HFFc6 (cell line): ENCODE data around the gene HDAC3. TPM values are rescaled to one million over a fixed set of nuclear protein-coding genes. Genes with fewer than 3 reads are reported as not detected.

Source experiments
- DNase-seq: peaks from one replicate; pipeline ENCODE4 v3.0.0-alpha.2; 2018
- H3K27ac Mint-ChIP-seq: 2 replicates; pipeline ENCODE4 v1.8.0; 2020; ENCODE audit warnings: mild to moderate bottlenecking, mixed read lengths
- H3K27me3 Mint-ChIP-seq: 2 replicates; pipeline ENCODE4 v1.8.0; 2021; ENCODE audit warnings: mild to moderate bottlenecking, moderate library complexity, mixed read lengths; ENCODE audit not compliant: insufficient read depth
- H3K36me3 Mint-ChIP-seq: 2 replicates; pipeline ENCODE4 v1.8.0; 2021; ENCODE audit warnings: low read depth, mixed read lengths
- H3K4me1 Mint-ChIP-seq: 2 replicates; pipeline ENCODE4 v1.8.0; 2020; ENCODE audit warnings: low read depth, mixed read lengths
- H3K4me3 Mint-ChIP-seq: 2 replicates; pipeline ENCODE4 v1.8.0; 2020; ENCODE audit warnings: mild to moderate bottlenecking, moderate library complexity, mixed read lengths
- H3K9me3 Mint-ChIP-seq: 2 replicates; pipeline ENCODE4 v1.8.0; 2020; ENCODE audit warnings: mild to moderate bottlenecking, mixed read lengths
- total RNA-seq, 6 experiments: library from RNA; stranded (reverse); fragmentation: NEBNext Ultra II Directional; extraction: Animal tissue kit (Norgen Biotek cat#: 25700); gene quantifications; 2 replicates in 1 of 6; 3 replicates in 5 of 6; pipeline ENCODE4 v1.2.3, GENCODE V29; 2021
- TF ChIP-seq, protein P1 (sequence below): fragments of 200-600 bp; sonication (generic); IDR thresholded peaks from 2 replicates; pipeline ENCODE4 v1.5.0; 2021; ENCODE audit warnings: antibody characterized with exemption, mild to moderate bottlenecking

The HDAC3 gene
- total RNA-seq, 6 experiments from 2014 or later: 52.1 to 63.7 (median 55.1) TPM

DNA sequence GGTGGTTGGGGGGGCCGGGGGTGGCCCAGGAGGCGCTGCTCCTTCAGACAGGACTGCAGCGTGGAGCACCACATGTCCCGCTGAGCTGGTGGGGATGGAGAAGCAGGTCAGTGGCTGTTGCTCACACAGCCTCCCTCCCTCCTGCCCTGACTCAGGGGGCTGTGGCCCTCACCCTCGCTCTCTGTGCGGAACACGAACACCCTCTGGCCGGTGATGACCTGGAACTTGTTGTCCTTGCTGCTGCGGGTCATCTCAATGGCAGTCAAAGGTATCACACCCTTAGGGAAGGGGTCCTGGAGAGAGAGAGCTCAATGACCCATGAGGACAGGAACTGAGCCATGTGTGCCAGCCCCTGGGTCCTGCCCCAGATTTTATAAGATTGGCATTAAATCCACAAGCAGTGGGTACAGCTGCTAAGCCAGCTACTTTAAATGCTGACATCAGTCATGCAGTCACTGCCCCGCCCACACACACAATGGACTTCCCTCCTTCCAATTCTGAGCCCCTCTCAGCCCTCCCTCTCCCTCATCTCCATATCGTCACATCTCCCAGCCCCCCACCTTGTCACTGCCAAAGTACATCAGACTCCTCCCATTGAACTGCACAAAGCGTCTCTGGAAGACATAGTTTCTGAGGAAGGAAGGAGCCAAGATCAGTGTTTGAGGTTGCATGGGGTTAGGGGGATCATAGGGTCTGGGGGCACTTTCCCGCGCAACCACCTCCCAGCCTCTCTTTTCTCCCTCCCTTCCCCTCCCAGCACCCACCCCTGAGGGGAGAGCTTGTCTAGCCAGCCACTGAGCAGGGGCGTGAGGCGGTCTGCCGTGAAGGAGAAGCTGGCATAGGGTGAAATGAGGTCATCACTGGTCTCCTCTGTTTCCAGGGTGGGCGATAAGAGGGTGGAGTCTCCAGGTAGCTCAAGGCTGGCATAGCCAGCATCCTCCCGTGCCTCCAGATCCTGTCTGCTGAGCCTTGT lies 36.5 kb upstream of the HDAC3 start:
- no peak overlapping the region for H3K4me3 Mint-ChIP-seq

GRCh38 chr5:141672071-141672840 lies 35.6 kb upstream of the HDAC3 start:
- Mint-ChIP-seq H3K4me3 (no peak overlapping the region), H3K36me3 (peaks cover 12% of the 10 kb centered on the region; the same call in 1 of the 2 replicates), H3K27me3 (peaks cover 3% of the 10 kb centered on the region; the same call in 1 of the 2 replicates), H3K27ac (no peak overlapping the region), H3K4me1 (no peaks in the 10 kb centered on the region), H3K9me3 (no peaks in the 10 kb centered on the region)
- no peak for DNase-seq
- TF ChIP-seq, protein P1, sequence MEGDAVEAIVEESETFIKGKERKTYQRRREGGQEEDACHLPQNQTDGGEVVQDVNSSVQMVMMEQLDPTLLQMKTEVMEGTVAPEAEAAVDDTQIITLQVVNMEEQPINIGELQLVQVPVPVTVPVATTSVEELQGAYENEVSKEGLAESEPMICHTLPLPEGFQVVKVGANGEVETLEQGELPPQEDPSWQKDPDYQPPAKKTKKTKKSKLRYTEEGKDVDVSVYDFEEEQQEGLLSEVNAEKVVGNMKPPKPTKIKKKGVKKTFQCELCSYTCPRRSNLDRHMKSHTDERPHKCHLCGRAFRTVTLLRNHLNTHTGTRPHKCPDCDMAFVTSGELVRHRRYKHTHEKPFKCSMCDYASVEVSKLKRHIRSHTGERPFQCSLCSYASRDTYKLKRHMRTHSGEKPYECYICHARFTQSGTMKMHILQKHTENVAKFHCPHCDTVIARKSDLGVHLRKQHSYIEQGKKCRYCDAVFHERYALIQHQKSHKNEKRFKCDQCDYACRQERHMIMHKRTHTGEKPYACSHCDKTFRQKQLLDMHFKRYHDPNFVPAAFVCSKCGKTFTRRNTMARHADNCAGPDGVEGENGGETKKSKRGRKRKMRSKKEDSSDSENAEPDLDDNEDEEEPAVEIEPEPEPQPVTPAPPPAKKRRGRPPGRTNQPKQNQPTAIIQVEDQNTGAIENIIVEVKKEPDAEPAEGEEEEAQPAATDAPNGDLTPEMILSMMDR: no peak

More for the DNA sequence above, 36.5 kb upstream of the HDAC3 start:
- Mint-ChIP-seq H3K4me1 (0 out of 2 replicates have a peak, but pooled peaks cover 2% of the 10 kb centered on the region), H3K9me3 (no peaks in the 10 kb centered on the region), H3K36me3 (peaks cover 17% of the 10 kb centered on the region), H3K27ac (no peak overlapping the region), H3K27me3 (peaks cover 3% of the 10 kb centered on the region)
- DNase-seq: no peak
- TF ChIP-seq, protein P1: no peak

GRCh38 chr5:141669520-141669919 lies 32.9 kb upstream of the HDAC3 start:
- H3K4me3 Mint-ChIP-seq: no peak overlapping the region
- TF ChIP-seq, protein P1: peak; percentile 39; the same call in 1 of the 2 replicates
- H3K9me3 Mint-ChIP-seq: no peaks in the 10 kb centered on the region
- 0 out of 2 replicates have a peak, but pooled peaks cover 5% of the 10 kb centered on the region for H3K36me3 Mint-ChIP-seq
- 0 out of 2 replicates have a peak overlapping the region, but pooled peaks have one; percentile 5 for H3K27ac Mint-ChIP-seq
- H3K4me1 Mint-ChIP-seq: no peaks in the 10 kb centered on the region
- H3K27me3 Mint-ChIP-seq: peaks cover 3% of the 10 kb centered on the region; the same call in 1 of the 2 replicates
- DNase-seq: no peak

DNA sequence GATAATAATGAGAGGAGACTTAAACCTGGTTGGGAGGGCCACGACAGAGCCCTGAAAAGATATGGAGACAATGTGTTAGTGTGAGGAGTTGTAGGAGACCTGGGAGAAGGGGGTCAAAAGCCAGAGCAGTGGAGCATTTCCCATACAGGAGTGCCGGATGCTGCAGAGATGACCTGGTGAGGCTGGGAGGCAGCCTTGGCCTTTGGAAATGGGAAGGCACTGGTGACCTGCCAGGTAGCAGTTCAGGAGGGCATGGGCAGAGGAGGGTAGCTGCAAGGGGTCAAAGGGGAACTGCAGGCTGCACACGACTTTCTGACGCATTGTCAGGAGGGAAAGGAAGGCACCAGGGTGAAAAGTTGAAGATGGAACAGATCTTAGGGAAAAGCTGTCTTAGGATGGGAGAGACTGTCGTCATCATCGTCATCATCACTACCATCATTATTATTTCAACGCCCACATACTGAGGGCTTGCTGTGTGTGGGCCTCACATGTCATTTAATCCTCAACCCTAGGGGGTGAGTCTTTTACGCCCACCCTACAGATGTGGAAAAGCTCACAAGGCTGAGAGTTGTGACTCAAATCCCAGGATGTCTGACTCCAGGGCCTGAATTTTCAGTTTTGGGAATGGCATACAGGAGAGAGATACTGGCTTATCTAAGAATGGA lies 32.1 kb upstream of the HDAC3 start:
- TF ChIP-seq, protein P1: no peak
- H3K4me3 Mint-ChIP-seq: no peak overlapping the region
- 0 out of 2 replicates have a peak, but pooled peaks cover 5% of the 10 kb centered on the region for H3K36me3 Mint-ChIP-seq
- H3K27ac Mint-ChIP-seq: no peak overlapping the region
- no peak for DNase-seq
- peaks cover 3% of the 10 kb centered on the region; the same call in 1 of the 2 replicates for H3K27me3 Mint-ChIP-seq
- H3K4me1 Mint-ChIP-seq: no peaks in the 10 kb centered on the region
- no peaks in the 10 kb centered on the region for H3K9me3 Mint-ChIP-seq
